Urinary bladder (tissue), 4 donors: ENCODE results near the gene DYNC1I2. TPM values are rescaled to one million over a fixed set of nuclear protein-coding genes. Genes with fewer than 3 reads are reported as not detected.
"Not testable (repeated sequence)": the region's sequence is repeated elsewhere in the genome, so short reads cannot be mapped to it uniquely, and the experiment has no call there.

Source experiments
- DNase-seq: peaks from one replicate; pipeline ENCODE4 v3.0.0-alpha.2; 2015; ENCODE audit errors: extremely low spot score
- H3K27ac ChIP-seq: one replicate; pipeline ENCODE4 v1.5.1; 2013; ENCODE audit warnings: low read depth, mild to moderate bottlenecking, moderate library complexity
- H3K36me3 ChIP-seq: one replicate; pipeline ENCODE4 v1.6.1; 2013; ENCODE audit warnings: mild to moderate bottlenecking, moderate library complexity; ENCODE audit not compliant: insufficient read depth
- H3K4me1 ChIP-seq: one replicate; pipeline ENCODE4 v1.6.1; 2013; ENCODE audit warnings: mild to moderate bottlenecking, moderate library complexity; ENCODE audit not compliant: insufficient read depth
- H3K4me3 ChIP-seq: one replicate; pipeline ENCODE4 v1.5.1; 2013; ENCODE audit warnings: low read depth, low read length
- WGBS: extraction: QIAGEN DNeasy Blood & Tissue Kit; methylation state at CpG from one replicate; pipeline ENCODE4 v1.1.7; 2013; 5-methylcytosine and 5-hydroxymethylcytosine counted together
- polyA plus RNA-seq: library from polyadenylated mRNA; stranded (reverse); fragments of 200-250 nt; gene quantifications from one replicate; pipeline ENCODE4 v1.2.3, GENCODE V29; 2013
- total RNA-seq: library from RNA; depleted of rRNA; stranded (reverse); fragments of >200 nt; gene quantifications from one replicate; pipeline ENCODE4 v1.2.3, GENCODE V29; 2014
- donor health status: healthy with polysubstance abuse.
- donor health status: healthy.

DYNC1I2 gene
- total and polyA plus RNA-seq, 2 donors, result 105 to 147 TPM

- no peaks in the 10 kb centered on the region for H3K36me3 ChIP-seq
- no peak overlapping the region for H3K4me3 ChIP-seq
- no peaks in the 10 kb centered on the region for H3K4me1 ChIP-seq
- H3K27ac ChIP-seq, result no peak overlapping the region
- DNase-seq, result no peak
Measured at GRCh38 chr2:171771463-171771862, 84.2 kb downstream of the DYNC1I2 start.

GRCh38 chr2:171772373-171772772, 85.1 kb downstream of the DYNC1I2 start:
- 94% methylated on average over 5 of the region's 5 CpGs for WGBS
- Histone ChIP-seq H3K36me3 (no peaks in the 10 kb centered on the region), H3K4me1 (no peaks in the 10 kb centered on the region), H3K27ac (no peak overlapping the region), H3K4me3 (no peak overlapping the region)
- DNase-seq, result no peak

- not testable (repeated sequence) for H3K4me1 ChIP-seq, H3K4me3 ChIP-seq, DNase-seq, H3K36me3 ChIP-seq, H3K27ac ChIP-seq
- 95% methylated on average over 35 of the region's 35 CpGs for WGBS
Measured at GRCh38 chr2:171774581-171774980, 87.3 kb downstream of the DYNC1I2 start.

GRCh38 chr2:171778515-171778914, 91.2 kb downstream of the DYNC1I2 start:
- DNase-seq, result no peak
- 94% methylated on average over 3 of the region's 3 CpGs for WGBS

GRCh38 chr2:171785450-171785849, 98.2 kb downstream of the DYNC1I2 start:
- no peak for DNase-seq
- 95% methylated on average over 3 of the region's 3 CpGs for WGBS
- H3K36me3 ChIP-seq, result peaks cover 4% of the 10 kb centered on the region
- no peak overlapping the region for H3K27ac ChIP-seq
- H3K4me3 ChIP-seq, result no peak overlapping the region
- H3K4me1 ChIP-seq, result no peaks in the 10 kb centered on the region

More at GRCh38 chr2:171778515-171778914, 91.2 kb downstream of the DYNC1I2 start:
- no peaks in the 10 kb centered on the region for H3K36me3 ChIP-seq
- H3K4me3 ChIP-seq, result no peak overlapping the region
- H3K27ac ChIP-seq, result no peak overlapping the region
- H3K4me1 ChIP-seq, result no peaks in the 10 kb centered on the region

GRCh38 chr2:171787333-171788072, 100.2 kb downstream of the DYNC1I2 start:
- Histone ChIP-seq H3K4me3 (no peak overlapping the region), H3K4me1 (no peaks in the 10 kb centered on the region), H3K27ac (no peak overlapping the region), H3K36me3 (peaks cover 4% of the 10 kb centered on the region)
- DNase-seq, result no peak
- 80% methylated on average over 11 of the region's 11 CpGs for WGBS

GRCh38 chr2:171788316-171788993, 101.2 kb downstream of the DYNC1I2 start:
- Histone ChIP-seq H3K4me3 (no peak overlapping the region), H3K36me3 (peaks cover 4% of the 10 kb centered on the region), H3K27ac (no peak overlapping the region), H3K4me1 (no peaks in the 10 kb centered on the region)
- WGBS, result 74% methylated on average over 7 of the region's 7 CpGs
- DNase-seq, result no peak

GRCh38 chr2:171789956-171790355, 102.7 kb downstream of the DYNC1I2 start:
- DNase-seq, result no peak
- no peak overlapping the region for H3K4me3 ChIP-seq
- WGBS, result 85% methylated on average over 6 of the region's 6 CpGs
- H3K27ac ChIP-seq, result no peak overlapping the region
- no peaks in the 10 kb centered on the region for H3K4me1 ChIP-seq
- peaks cover 4% of the 10 kb centered on the region for H3K36me3 ChIP-seq

- Histone ChIP-seq H3K27ac (no peak overlapping the region), H3K4me3 (no peak overlapping the region), H3K4me1 (no peaks in the 10 kb centered on the region), H3K36me3 (peaks cover 4% of the 10 kb centered on the region)
- WGBS, result 87% methylated on average over 4 of the region's 4 CpGs
- DNase-seq, result no peak
Measured at GRCh38 chr2:171791361-171791760, 104.1 kb downstream of the DYNC1I2 start.

- no peak for DNase-seq
- H3K4me3 ChIP-seq, result no peak overlapping the region
- no peaks in the 10 kb centered on the region for H3K4me1 ChIP-seq
- H3K27ac ChIP-seq, result no peak overlapping the region
- peaks cover 4% of the 10 kb centered on the region for H3K36me3 ChIP-seq
- 97% methylated on average over 3 of the region's 3 CpGs for WGBS
Measured at GRCh38 chr2:171792157-171792556, 104.9 kb downstream of the DYNC1I2 start.

GRCh38 chr2:171792886-171793580, 105.8 kb downstream of the DYNC1I2 start:
- Histone ChIP-seq H3K4me3 (no peak overlapping the region), H3K27ac (no peak overlapping the region), H3K4me1 (no peaks in the 10 kb centered on the region), H3K36me3 (no peaks in the 10 kb centered on the region)
- WGBS, result 69% methylated on average over 4 of the region's 4 CpGs
- no peak for DNase-seq

GRCh38 chr2:171793691-171794678, 106.7 kb downstream of the DYNC1I2 start:
- Histone ChIP-seq H3K4me1 (no peaks in the 10 kb centered on the region), H3K27ac (no peak overlapping the region), H3K36me3 (no peaks in the 10 kb centered on the region), H3K4me3 (no peak overlapping the region)
- DNase-seq, result no peak
- WGBS, result 76% methylated on average over 6 of the region's 6 CpGs

- WGBS, result 52% methylated on average over 4 of the region's 4 CpGs
- H3K4me1 ChIP-seq, result no peaks in the 10 kb centered on the region
- no peaks in the 10 kb centered on the region for H3K36me3 ChIP-seq
- no peak overlapping the region for H3K27ac ChIP-seq
- no peak overlapping the region for H3K4me3 ChIP-seq
- DNase-seq, result no peak
Measured at GRCh38 chr2:171794918-171795317, 107.6 kb downstream of the DYNC1I2 start.
